ENCODE data around the gene ZPBP. TPM values are rescaled to one million over a fixed set of nuclear protein-coding genes. Genes with fewer than 3 reads are reported as not detected.

ZPBP gene
- total RNA-seq, 1 experiment from 2014 or later = not detected

DNA sequence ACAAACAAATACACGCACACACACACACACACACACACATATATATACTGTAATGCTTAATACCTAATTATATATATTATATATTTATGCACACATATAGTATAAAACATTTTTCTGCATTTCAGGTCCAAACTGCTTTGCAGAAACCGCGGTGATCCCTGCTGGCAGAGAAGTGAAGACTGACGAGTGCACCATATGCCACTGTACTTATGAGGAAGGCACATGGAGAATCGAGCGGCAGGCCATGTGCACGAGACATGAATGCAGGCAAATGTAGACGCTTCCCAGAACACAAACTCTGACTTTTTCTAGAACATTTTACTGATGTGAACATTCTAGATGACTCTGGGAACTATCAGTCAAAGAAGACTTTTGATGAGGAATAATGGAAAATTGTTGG is 181.1 kb downstream of the ZPBP start:
- Histone ChIP-seq H4K5ac (ENCODE audit: insufficient read length, low read depth, low read length) (no peak overlapping the region), H3K56ac (ENCODE audit: insufficient read length, low read depth, low read length) (no peak overlapping the region), H2AK5ac (ENCODE audit: insufficient read length, low read length) (no peak overlapping the region), H2BK5ac (ENCODE audit: insufficient read length, low read length) (no peak overlapping the region), H2BK20ac (ENCODE audit: low read depth, low read length, poor library complexity, severe bottlenecking) (no peak overlapping the region), H3K4me1 (ENCODE audit: insufficient read depth, low read length) (no peaks in the 10 kb centered on the region), H4K8ac (replicated peaks; ENCODE audit: insufficient read length, low read depth, low read length) (no peak overlapping the region), H3K18ac (ENCODE audit: insufficient read length, low read depth, low read length) (no peak overlapping the region), H2BK12ac (ENCODE audit: insufficient read length, low read depth, low read length) (no peak overlapping the region), H2BK15ac (ENCODE audit: low read depth, low read length) (no peak overlapping the region), H3K4me2 (ENCODE audit: insufficient read depth, insufficient read length, low read length) (no peak overlapping the region), H3K79me2 (ENCODE audit: insufficient read depth, low read length) (no peaks in the 10 kb centered on the region), H3K23me2 (ENCODE audit: insufficient read length, low read depth, low read length, poor library complexity, severe bottlenecking) (no peaks in the 10 kb centered on the region), H3K9me3 (ENCODE audit: control insufficient read depth, low read depth, low read length) (no peaks in the 10 kb centered on the region), H3K9ac (ENCODE audit: extremely low read depth, insufficient read length, low read length) (no peak overlapping the region), H3K14ac (ENCODE audit: insufficient read depth, low read length) (no peak overlapping the region), H2BK120ac (ENCODE audit: low read depth, low read length, poor library complexity, severe bottlenecking) (no peak overlapping the region), H3K27ac (ENCODE audit: insufficient read length, low read depth, low read length) (no peak overlapping the region), H4K20me1 (ENCODE audit: control insufficient read depth, insufficient read depth, insufficient read length) (no peaks in the 10 kb centered on the region), H4K91ac (ENCODE audit: insufficient read length, low read depth, low read length) (no peak overlapping the region), H3K27me3 (ENCODE audit: insufficient read depth, low read length) (no peaks in the 10 kb centered on the region), H3K79me1 (ENCODE audit: insufficient read depth, low read depth, low read length, poor library complexity, severe bottlenecking) (no peaks in the 10 kb centered on the region), H3K23ac (ENCODE audit: insufficient read length, low read depth, low read length) (no peak overlapping the region), H3T11ph (ENCODE audit: low read length) (no peak overlapping the region), H2AFZ (ENCODE audit: low read length) (no peak overlapping the region), H3K4ac (ENCODE audit: low read depth, low read length) (no peak overlapping the region)
- TF ChIP-seq, protein P1, sequence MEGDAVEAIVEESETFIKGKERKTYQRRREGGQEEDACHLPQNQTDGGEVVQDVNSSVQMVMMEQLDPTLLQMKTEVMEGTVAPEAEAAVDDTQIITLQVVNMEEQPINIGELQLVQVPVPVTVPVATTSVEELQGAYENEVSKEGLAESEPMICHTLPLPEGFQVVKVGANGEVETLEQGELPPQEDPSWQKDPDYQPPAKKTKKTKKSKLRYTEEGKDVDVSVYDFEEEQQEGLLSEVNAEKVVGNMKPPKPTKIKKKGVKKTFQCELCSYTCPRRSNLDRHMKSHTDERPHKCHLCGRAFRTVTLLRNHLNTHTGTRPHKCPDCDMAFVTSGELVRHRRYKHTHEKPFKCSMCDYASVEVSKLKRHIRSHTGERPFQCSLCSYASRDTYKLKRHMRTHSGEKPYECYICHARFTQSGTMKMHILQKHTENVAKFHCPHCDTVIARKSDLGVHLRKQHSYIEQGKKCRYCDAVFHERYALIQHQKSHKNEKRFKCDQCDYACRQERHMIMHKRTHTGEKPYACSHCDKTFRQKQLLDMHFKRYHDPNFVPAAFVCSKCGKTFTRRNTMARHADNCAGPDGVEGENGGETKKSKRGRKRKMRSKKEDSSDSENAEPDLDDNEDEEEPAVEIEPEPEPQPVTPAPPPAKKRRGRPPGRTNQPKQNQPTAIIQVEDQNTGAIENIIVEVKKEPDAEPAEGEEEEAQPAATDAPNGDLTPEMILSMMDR (conservative IDR thresholded peaks at IDR 0.05) = no peak
- WGBS (ENCODE audit: extremely low coverage, insufficient read length, low lambda C conversion rate) = no CpG with 5 or more reads among the region's 8 CpGs
- Mint-ChIP-seq H3K36me3 (ENCODE audit: insufficient read depth in 1 of 3, low read depth in 3 of 3) (peaks cover 0 to 5% (median 4%) of the 10 kb centered on the region in 3 experiments; a peak in 2 of 7 replicates), H3K4me3 (no peak overlapping the region), H3K27ac (no peak overlapping the region), H3K4me1 (peaks cover 5 to 12% of the 10 kb centered on the region in 2 experiments; a peak in 2 of 4 replicates), H3K9me3 (peaks cover 9 to 11% of the 10 kb centered on the region in 2 experiments; a peak in 4 of 5 replicates), H3K27me3 (ENCODE audit: low read depth) (no peaks in the 10 kb centered on the region)
- no peak for DNase-seq

Data from H9 (cell line).